ENCODE data around the gene STOML1. TPM values are rescaled to one million over a fixed set of nuclear protein-coding genes. Genes with fewer than 3 reads are reported as not detected.

The STOML1 gene
- total and polyA plus RNA-seq, 9 of the 15 experiments (the other 6 are each of a cell fraction or from before 2014, with no cell fraction given), result 0.25 to 9.7 (median 4.6) TPM

DNA sequence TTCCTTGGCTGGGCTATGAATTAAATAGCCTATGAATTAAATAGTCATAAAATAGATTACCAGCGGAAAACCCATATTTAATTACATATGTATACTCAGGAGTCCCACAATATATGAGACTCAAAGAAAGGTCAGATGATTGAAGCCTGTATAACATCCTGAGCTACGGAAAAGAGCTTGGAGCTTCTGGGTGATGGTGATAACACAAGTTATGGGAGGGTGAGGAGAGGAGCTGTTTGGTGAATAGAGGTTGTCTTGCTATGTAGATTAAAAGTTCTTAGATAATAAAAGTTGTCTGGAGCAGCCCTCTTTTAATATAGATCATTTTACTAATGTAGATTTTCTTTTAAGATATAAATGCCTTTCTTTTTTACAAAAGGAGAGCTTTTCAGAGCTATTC is 4.2 kb upstream of the STOML1 start (continued):
- TF ChIP-seq, protein P1, sequence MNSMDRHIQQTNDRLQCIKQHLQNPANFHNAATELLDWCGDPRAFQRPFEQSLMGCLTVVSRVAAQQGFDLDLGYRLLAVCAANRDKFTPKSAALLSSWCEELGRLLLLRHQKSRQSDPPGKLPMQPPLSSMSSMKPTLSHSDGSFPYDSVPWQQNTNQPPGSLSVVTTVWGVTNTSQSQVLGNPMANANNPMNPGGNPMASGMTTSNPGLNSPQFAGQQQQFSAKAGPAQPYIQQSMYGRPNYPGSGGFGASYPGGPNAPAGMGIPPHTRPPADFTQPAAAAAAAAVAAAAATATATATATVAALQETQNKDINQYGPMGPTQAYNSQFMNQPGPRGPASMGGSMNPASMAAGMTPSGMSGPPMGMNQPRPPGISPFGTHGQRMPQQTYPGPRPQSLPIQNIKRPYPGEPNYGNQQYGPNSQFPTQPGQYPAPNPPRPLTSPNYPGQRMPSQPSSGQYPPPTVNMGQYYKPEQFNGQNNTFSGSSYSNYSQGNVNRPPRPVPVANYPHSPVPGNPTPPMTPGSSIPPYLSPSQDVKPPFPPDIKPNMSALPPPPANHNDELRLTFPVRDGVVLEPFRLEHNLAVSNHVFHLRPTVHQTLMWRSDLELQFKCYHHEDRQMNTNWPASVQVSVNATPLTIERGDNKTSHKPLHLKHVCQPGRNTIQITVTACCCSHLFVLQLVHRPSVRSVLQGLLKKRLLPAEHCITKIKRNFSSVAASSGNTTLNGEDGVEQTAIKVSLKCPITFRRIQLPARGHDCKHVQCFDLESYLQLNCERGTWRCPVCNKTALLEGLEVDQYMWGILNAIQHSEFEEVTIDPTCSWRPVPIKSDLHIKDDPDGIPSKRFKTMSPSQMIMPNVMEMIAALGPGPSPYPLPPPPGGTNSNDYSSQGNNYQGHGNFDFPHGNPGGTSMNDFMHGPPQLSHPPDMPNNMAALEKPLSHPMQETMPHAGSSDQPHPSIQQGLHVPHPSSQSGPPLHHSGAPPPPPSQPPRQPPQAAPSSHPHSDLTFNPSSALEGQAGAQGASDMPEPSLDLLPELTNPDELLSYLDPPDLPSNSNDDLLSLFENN (IDR thresholded peaks at IDR 0.05; ENCODE audit: low read depth in 2 of 2, low read length in 2 of 2), result no peak
- TF ChIP-seq ZNF551 (CRISPR knock-in tag; IDR thresholded peaks at IDR 0.05) (no peak), GABPB2 (CRISPR knock-in tag; conservative IDR thresholded peaks at IDR 0.05) (no peak), SRSF7 (optimal IDR thresholded peaks at IDR 0.05; ENCODE audit: low read depth, low read length) (no peak), IRF2 (CRISPR knock-in tag; IDR thresholded peaks at IDR 0.05) (no peak), TCF7 (IDR thresholded peaks at IDR 0.05; ENCODE audit: borderline replicate concordance) (no peak), NFRKB (IDR thresholded peaks at IDR 0.05; ENCODE audit: low read depth) (no peak), PYGO2 (tag; IDR thresholded peaks at IDR 0.05) (no peak), MYNN (IDR thresholded peaks at IDR 0.05) (no peak), MYNN (CRISPR knock-in tag; IDR thresholded peaks at IDR 0.05) (no peak), ZFPM2 (CRISPR knock-in tag; IDR thresholded peaks at IDR 0.05) (no peak), TCF3 (CRISPR knock-in tag; IDR thresholded peaks at IDR 0.05) (peak; percentile 65), ZZZ3 (IDR thresholded peaks at IDR 0.05) (no peak), TAF9B (IDR thresholded peaks at IDR 0.05; ENCODE audit: partially characterized antibody) (no peak), ZFP30 (CRISPR knock-in tag; IDR thresholded peaks at IDR 0.05; ENCODE audit: borderline replicate concordance) (no peak), KLF13 (tag; IDR thresholded peaks at IDR 0.05; ENCODE audit: borderline replicate concordance, low read depth) (no peak), PTBP1 (IDR thresholded peaks at IDR 0.05; ENCODE audit: low read depth, low read length) (no peak)
- TF ChIP-seq, protein P2, sequence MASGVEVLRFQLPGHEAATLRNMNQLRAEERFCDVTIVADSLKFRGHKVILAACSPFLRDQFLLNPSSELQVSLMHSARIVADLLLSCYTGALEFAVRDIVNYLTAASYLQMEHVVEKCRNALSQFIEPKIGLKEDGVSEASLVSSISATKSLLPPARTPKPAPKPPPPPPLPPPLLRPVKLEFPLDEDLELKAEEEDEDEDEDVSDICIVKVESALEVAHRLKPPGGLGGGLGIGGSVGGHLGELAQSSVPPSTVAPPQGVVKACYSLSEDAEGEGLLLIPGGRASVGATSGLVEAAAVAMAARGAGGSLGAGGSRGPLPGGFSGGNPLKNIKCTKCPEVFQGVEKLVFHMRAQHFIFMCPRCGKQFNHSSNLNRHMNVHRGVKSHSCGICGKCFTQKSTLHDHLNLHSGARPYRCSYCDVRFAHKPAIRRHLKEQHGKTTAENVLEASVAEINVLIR (CRISPR knock-in tag; IDR thresholded peaks at IDR 0.05), result no peak
- TF ChIP-seq, protein P3, sequence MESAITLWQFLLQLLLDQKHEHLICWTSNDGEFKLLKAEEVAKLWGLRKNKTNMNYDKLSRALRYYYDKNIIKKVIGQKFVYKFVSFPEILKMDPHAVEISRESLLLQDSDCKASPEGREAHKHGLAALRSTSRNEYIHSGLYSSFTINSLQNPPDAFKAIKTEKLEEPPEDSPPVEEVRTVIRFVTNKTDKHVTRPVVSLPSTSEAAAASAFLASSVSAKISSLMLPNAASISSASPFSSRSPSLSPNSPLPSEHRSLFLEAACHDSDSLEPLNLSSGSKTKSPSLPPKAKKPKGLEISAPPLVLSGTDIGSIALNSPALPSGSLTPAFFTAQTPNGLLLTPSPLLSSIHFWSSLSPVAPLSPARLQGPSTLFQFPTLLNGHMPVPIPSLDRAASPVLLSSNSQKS (CRISPR knock-in tag; IDR thresholded peaks at IDR 0.05), result no peak
- TF ChIP-seq, protein P4, sequence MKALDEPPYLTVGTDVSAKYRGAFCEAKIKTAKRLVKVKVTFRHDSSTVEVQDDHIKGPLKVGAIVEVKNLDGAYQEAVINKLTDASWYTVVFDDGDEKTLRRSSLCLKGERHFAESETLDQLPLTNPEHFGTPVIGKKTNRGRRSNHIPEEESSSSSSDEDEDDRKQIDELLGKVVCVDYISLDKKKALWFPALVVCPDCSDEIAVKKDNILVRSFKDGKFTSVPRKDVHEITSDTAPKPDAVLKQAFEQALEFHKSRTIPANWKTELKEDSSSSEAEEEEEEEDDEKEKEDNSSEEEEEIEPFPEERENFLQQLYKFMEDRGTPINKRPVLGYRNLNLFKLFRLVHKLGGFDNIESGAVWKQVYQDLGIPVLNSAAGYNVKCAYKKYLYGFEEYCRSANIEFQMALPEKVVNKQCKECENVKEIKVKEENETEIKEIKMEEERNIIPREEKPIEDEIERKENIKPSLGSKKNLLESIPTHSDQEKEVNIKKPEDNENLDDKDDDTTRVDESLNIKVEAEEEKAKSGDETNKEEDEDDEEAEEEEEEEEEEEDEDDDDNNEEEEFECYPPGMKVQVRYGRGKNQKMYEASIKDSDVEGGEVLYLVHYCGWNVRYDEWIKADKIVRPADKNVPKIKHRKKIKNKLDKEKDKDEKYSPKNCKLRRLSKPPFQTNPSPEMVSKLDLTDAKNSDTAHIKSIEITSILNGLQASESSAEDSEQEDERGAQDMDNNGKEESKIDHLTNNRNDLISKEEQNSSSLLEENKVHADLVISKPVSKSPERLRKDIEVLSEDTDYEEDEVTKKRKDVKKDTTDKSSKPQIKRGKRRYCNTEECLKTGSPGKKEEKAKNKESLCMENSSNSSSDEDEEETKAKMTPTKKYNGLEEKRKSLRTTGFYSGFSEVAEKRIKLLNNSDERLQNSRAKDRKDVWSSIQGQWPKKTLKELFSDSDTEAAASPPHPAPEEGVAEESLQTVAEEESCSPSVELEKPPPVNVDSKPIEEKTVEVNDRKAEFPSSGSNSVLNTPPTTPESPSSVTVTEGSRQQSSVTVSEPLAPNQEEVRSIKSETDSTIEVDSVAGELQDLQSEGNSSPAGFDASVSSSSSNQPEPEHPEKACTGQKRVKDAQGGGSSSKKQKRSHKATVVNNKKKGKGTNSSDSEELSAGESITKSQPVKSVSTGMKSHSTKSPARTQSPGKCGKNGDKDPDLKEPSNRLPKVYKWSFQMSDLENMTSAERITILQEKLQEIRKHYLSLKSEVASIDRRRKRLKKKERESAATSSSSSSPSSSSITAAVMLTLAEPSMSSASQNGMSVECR (CRISPR knock-in tag; IDR thresholded peaks at IDR 0.05), result no peak
